Measurements from ENCODE around the gene SIPA1L2. TPM values are rescaled to one million over a fixed set of nuclear protein-coding genes. Genes with fewer than 3 reads are reported as not detected.

SIPA1L2 gene
- total RNA-seq, 1 donor from 2014 or later: 1.4 TPM

GRCh38 chr1:232593717-232594502 lies 36.0 kb downstream of the SIPA1L2 start:
- intact Hi-C loops (cut with micrococcal nuclease): no loop called here

- intact Hi-C loops (cut with micrococcal nuclease): no loop called here
Observed at GRCh38 chr1:232591344-232591743, 38.6 kb downstream of the SIPA1L2 start.

- intact Hi-C loops (cut with micrococcal nuclease): no loop called here
Observed at GRCh38 chr1:232590744-232591082, 39.2 kb downstream of the SIPA1L2 start.

- intact Hi-C loops (cut with micrococcal nuclease): loop anchor here (1.0 kb wide), 1 partner anchor 12 kb away; no protein-coding TSS in a partner anchor
Observed at GRCh38 chr1:232589812-232590743, 39.9 kb downstream of the SIPA1L2 start.

- intact Hi-C loops (cut with micrococcal nuclease): loop anchor here (1.0 kb wide), 1 partner anchor 11 kb away; no protein-coding TSS in a partner anchor
Observed at GRCh38 chr1:232589111-232589811, 40.7 kb downstream of the SIPA1L2 start.

- intact Hi-C loops (cut with micrococcal nuclease): no loop called here
Observed at GRCh38 chr1:232587141-232588008, 42.6 kb downstream of the SIPA1L2 start.

GRCh38 chr1:232586679-232587078 lies 43.3 kb downstream of the SIPA1L2 start:
- intact Hi-C loops (cut with micrococcal nuclease): no loop called here

GRCh38 chr1:232585486-232585885 lies 44.4 kb downstream of the SIPA1L2 start:
- intact Hi-C loops (cut with micrococcal nuclease): no loop called here

GRCh38 chr1:232581932-232582331 lies 48.0 kb downstream of the SIPA1L2 start:
- intact Hi-C loops (cut with micrococcal nuclease): no loop called here

Other genes with a start within 250 kb of the SIPA1L2 start
- gene MAP10, start 175.3 kb upstream of the SIPA1L2 start, total RNA-seq: 4.0 and 4.5 TPM in 2 replicates

Measured in T-helper 1 cell treated with Interleukin-12 subunit alpha and Interleukin-12 subunit beta and Interleukin-4 antibody, amounts not matched to agents 30 ng/mL and 1 ng/mL, for 36 hours (primary cell).